H1 (cell line): ENCODE results near the gene NUSAP1. TPM values are rescaled to one million over a fixed set of nuclear protein-coding genes. Genes with fewer than 3 reads are reported as not detected.

Experiments used
- CTCF ChIA-PET: fragments of 300-600 bp; sonication (Branson Sonifier 250); formaldehyde crosslinking; loops from one replicate; lab custom pipeline; 2021; ENCODE audit not compliant: partially characterized antibody; lab: Charles Lee
- POLR2A ChIA-PET: fragments of 300-600 bp; sonication (Branson Sonifier 250); formaldehyde crosslinking; loops from one replicate; lab custom pipeline; 2021; ENCODE audit warnings: inconsistent platforms; ENCODE audit not compliant: partially characterized antibody; lab: Charles Lee
- DNase-seq, 2 experiments: peaks; one replicate each; pipeline versions ENCODE4 v3.0.0 to v3.0.0-alpha.2; 2010 to 2022; ENCODE audit warnings: low spot score in 2 of 2, low read depth in 1 of 2, mixed read lengths in 1 of 2
- FAIRE-seq: peaks from 2 replicates; lab custom pipeline; 2011; peaks lifted over from hg19 to GRCh38; lab: Jason Lieb, UNC
- H2AFZ ChIP-seq: 2 replicates; pipeline ENCODE4 v1.8.1; 2012; ENCODE audit warnings: low read length, inconsistent platforms
- H2AK5ac ChIP-seq: 2 replicates; pipeline ENCODE4 v1.6.1; 2013; ENCODE audit warnings: low read depth, low read length
- H2BK120ac ChIP-seq: replicated peaks from 2 replicates; pipeline ENCODE3; 2013; ENCODE audit warnings: low read depth, low read length, inconsistent platforms
- H2BK12ac ChIP-seq: 2 replicates; pipeline ENCODE4 v1.6.1; 2013; ENCODE audit warnings: low read depth, low read length
- H2BK15ac ChIP-seq: 2 replicates; pipeline ENCODE4 v1.6.1; 2013; ENCODE audit warnings: low read length
- H2BK20ac ChIP-seq: 2 replicates; pipeline ENCODE4 v1.6.1; 2013; ENCODE audit warnings: low read length
- H2BK5ac ChIP-seq: 2 replicates; pipeline ENCODE4 v1.6.1; 2013; ENCODE audit warnings: low read depth, low read length
- H3K14ac ChIP-seq: 2 replicates; pipeline ENCODE4 v1.6.1; 2013; ENCODE audit warnings: inconsistent platforms; ENCODE audit not compliant: insufficient read length
- H3K18ac ChIP-seq: 2 replicates; pipeline ENCODE4 v1.6.1; 2013; ENCODE audit warnings: low read length; ENCODE audit errors: extremely low read depth
- H3K23ac ChIP-seq: 2 replicates; pipeline ENCODE4 v1.6.1; 2013; ENCODE audit warnings: inconsistent platforms; ENCODE audit not compliant: insufficient read length
- H3K23me2 ChIP-seq: 2 replicates; pipeline ENCODE4 v1.6.1; 2013; ENCODE audit warnings: low read depth, low read length
- H3K27ac ChIP-seq: 2 replicates; pipeline ENCODE4 v1.6.1; 2011; ENCODE audit warnings: low read depth, low read length, inconsistent platforms
- H3K27me3 ChIP-seq, 4 experiments: replicated peaks in 1 of 4; 1 replicate in 1 of 4; 2 replicates in 3 of 4; pipeline versions ENCODE4 v1.6.1 to v1.8.1; 2011 to 2013; ENCODE audit warnings: low read length in 3 of 4, mild to moderate bottlenecking in 3 of 4, inconsistent platforms in 2 of 4, mixed read lengths in 2 of 4, moderate library complexity in 1 of 4; ENCODE audit not compliant: control insufficient read depth in 3 of 4, insufficient read depth in 3 of 4; ENCODE audit errors: extremely low read depth in 1 of 4
- H3K36me3 ChIP-seq, 4 experiments: 2 replicates each; pipeline versions ENCODE4 v1.6.1 to v1.8.1; 2011 to 2013; ENCODE audit warnings: mild to moderate bottlenecking in 4 of 4, low read length in 3 of 4, moderate library complexity in 2 of 4, control low read depth in 1 of 4, inconsistent platforms in 1 of 4; ENCODE audit not compliant: insufficient read depth in 4 of 4, control insufficient read depth in 2 of 4
- H3K4ac ChIP-seq: replicated peaks from 2 replicates; pipeline ENCODE3; 2013; ENCODE audit warnings: low read length, low read depth, mixed read lengths, inconsistent platforms; ENCODE audit not compliant: insufficient read length
- H3K4me1 ChIP-seq, 4 experiments: replicated peaks in 1 of 4; 1 replicate in 1 of 4; 2 replicates in 3 of 4; pipeline versions ENCODE4 v1.6.1 to v1.8.1; 2011 to 2013; ENCODE audit warnings: low read length in 3 of 4, inconsistent platforms in 2 of 4, mixed read lengths in 1 of 4; ENCODE audit not compliant: insufficient read depth in 4 of 4, control insufficient read depth in 3 of 4
- H3K4me2 ChIP-seq, 2 experiments: 2 replicates each; pipeline versions ENCODE4 v1.6.1 to v1.8.1; 2011 to 2013; ENCODE audit warnings: low read depth in 2 of 2, low read length in 2 of 2, control low read depth in 1 of 2, inconsistent platforms in 1 of 2, mild to moderate bottlenecking in 1 of 2; ENCODE audit not compliant: insufficient read depth in 1 of 2
- H3K4me3 ChIP-seq, 4 experiments: fragments of 200-600, 300-600 bp in 1 of 4; sonication (generic), shearing (Covaris generic), sonication (Bioruptor Twin) in 1 of 4; 2 replicates each; pipeline versions ENCODE4 v1.5.1 to v1.8.1; 2011 to 2016; ENCODE audit warnings: low read length in 4 of 4, low read depth in 3 of 4, control low read depth in 2 of 4, inconsistent platforms in 2 of 4, mild to moderate bottlenecking in 2 of 4, mixed read lengths in 1 of 4, moderate library complexity in 1 of 4; ENCODE audit not compliant: insufficient read depth in 2 of 4; ENCODE audit errors: extremely low read depth in 1 of 4
- H3K56ac ChIP-seq: replicated peaks from 2 replicates; pipeline ENCODE3; 2013; ENCODE audit warnings: low read depth, mild to moderate bottlenecking, mixed read lengths, low read length, inconsistent platforms; ENCODE audit not compliant: insufficient read length
- H3K79me1 ChIP-seq: 2 replicates; pipeline ENCODE4 v1.6.1; 2013; ENCODE audit warnings: low read depth, low read length, control low read depth
- H3K79me2 ChIP-seq, 2 experiments: 2 replicates each; pipeline versions ENCODE4 v1.6.1 to v1.8.1; 2012 to 2013; ENCODE audit warnings: low read length in 2 of 2, mild to moderate bottlenecking in 2 of 2, inconsistent platforms in 1 of 2; ENCODE audit not compliant: insufficient read depth in 2 of 2, control insufficient read depth in 1 of 2
- H3K9ac ChIP-seq, 4 experiments: replicated peaks in 1 of 4; 1 replicate in 1 of 4; 2 replicates in 3 of 4; pipeline versions ENCODE4 v1.6.1 to v1.8.1; 2011 to 2013; ENCODE audit warnings: low read depth in 3 of 4, low read length in 3 of 4, control low read depth in 2 of 4, mild to moderate bottlenecking in 2 of 4, moderate library complexity in 2 of 4, inconsistent platforms in 1 of 4; ENCODE audit errors: extremely low read depth in 1 of 4
- H3K9me3 ChIP-seq, 2 experiments: 2 replicates each; pipeline versions ENCODE4 v1.6.1 to v1.8.1; 2012 to 2013; ENCODE audit warnings: mild to moderate bottlenecking in 2 of 2, moderate library complexity in 2 of 2, control low read depth in 1 of 2, inconsistent platforms in 1 of 2, low read depth in 1 of 2, low read length in 1 of 2, mixed read lengths in 1 of 2; ENCODE audit not compliant: insufficient read depth in 2 of 2
- H4K20me1 ChIP-seq, 2 experiments: replicated peaks in 1 of 2; 2 replicates each; pipeline versions ENCODE3 to v1.8.1; 2011 to 2013; ENCODE audit warnings: inconsistent platforms in 2 of 2, low read length in 2 of 2, mild to moderate bottlenecking in 1 of 2; ENCODE audit not compliant: insufficient read depth in 2 of 2, control insufficient read depth in 1 of 2
- H4K5ac ChIP-seq: 2 replicates; pipeline ENCODE4 v1.6.1; 2013; ENCODE audit warnings: low read length, low read depth, mixed read lengths, inconsistent platforms; ENCODE audit not compliant: insufficient read length
- H4K8ac ChIP-seq: 2 replicates; pipeline ENCODE4 v1.8.0; 2013; ENCODE audit warnings: mild to moderate bottlenecking, moderate library complexity, low read length, inconsistent platforms; ENCODE audit not compliant: insufficient read depth; ENCODE audit errors: extremely low read depth
- H4K91ac ChIP-seq: replicated peaks from 2 replicates; pipeline ENCODE3; 2013; ENCODE audit warnings: low read length, mixed read lengths, inconsistent platforms; ENCODE audit not compliant: insufficient read length
- ASH2L ChIP-seq: fragments of 200-600, 300-600 bp; sonication (generic); IDR thresholded peaks from one replicate; pipeline ENCODE4 v1.7.1; 2017; ENCODE audit warnings: low read length
- CEBPB ChIP-seq: IDR thresholded peaks from 2 replicates; pipeline ENCODE4 v1.6.1; 2012; ENCODE audit warnings: low read depth, low read length
- CTBP2 ChIP-seq: IDR thresholded peaks from 2 replicates; pipeline ENCODE4 v1.7.0; 2011; ENCODE audit warnings: borderline replicate concordance, mild to moderate bottlenecking, moderate library complexity, mixed read lengths, low read length; ENCODE audit not compliant: insufficient read depth, insufficient read length
- E2F6 ChIP-seq: IDR thresholded peaks from 2 replicates; pipeline ENCODE4 v1.6.1; 2012; ENCODE audit warnings: inconsistent platforms
- EZH2 ChIP-seq: fragments of 200-600 bp; sonication (generic); IDR thresholded peaks from 2 replicates; pipeline ENCODE4 v1.7.1; 2012; ENCODE audit warnings: low read depth, mild to moderate bottlenecking, moderate library complexity, low read length, inconsistent platforms; ENCODE audit not compliant: severe bottlenecking
- KDM1A ChIP-seq: fragments of 200-600, 300-600 bp; sonication (generic); IDR thresholded peaks from 2 replicates; pipeline ENCODE4 v1.7.1; 2016; ENCODE audit warnings: mild to moderate bottlenecking, low read length, borderline replicate concordance
- RXRA ChIP-seq: IDR thresholded peaks from 2 replicates; pipeline ENCODE4 v1.6.1; 2011; ENCODE audit warnings: low read depth, mild to moderate bottlenecking, low read length, moderate library complexity; ENCODE audit not compliant: insufficient read depth
- SAP30 ChIP-seq: fragments of 300-600 bp; sonication (generic); IDR thresholded peaks from 2 replicates; pipeline ENCODE4 v1.7.1; 2012; ENCODE audit warnings: low read length, moderate library complexity, mild to moderate bottlenecking, inconsistent platforms; ENCODE audit not compliant: insufficient read depth, insufficient replicate concordance
- SIRT6 ChIP-seq: IDR thresholded peaks from one replicate; pipeline ENCODE4 v1.7.1; 2012; ENCODE audit warnings: low read length, inconsistent platforms
- SP1 ChIP-seq: IDR thresholded peaks from 2 replicates; pipeline ENCODE4 v1.6.1; 2011; ENCODE audit warnings: low read depth, low read length
- WGBS, 2 experiments: shearing (Covaris generic) in 1 of 2; methylation state at CpG; one replicate each; pipeline versions ENCODE4 v1.1.6 to v1.1.7; 2013 to 2015; ENCODE audit warnings: low lambda C conversion rate in 2 of 2, mixed read lengths in 2 of 2, inconsistent platforms in 1 of 2, low coverage in 1 of 2, missing lambda C conversion rate in 1 of 2; ENCODE audit not compliant: insufficient replicate concordance in 2 of 2, insufficient coverage in 1 of 2, insufficient read length in 1 of 2; ENCODE audit errors: extremely low coverage in 1 of 2, missing lambda C conversion rate in 1 of 2; 5-methylcytosine and 5-hydroxymethylcytosine counted together
- polyA plus RNA-seq, 7 experiments: library from polyadenylated mRNA; depleted of rRNA in 3 of 7; stranded (reverse) in 5 of 7; unstranded in 2 of 7; fragments of >200 nt in 5 of 7; fragments of 200-250 nt in 2 of 7; gene quantifications; 1 replicate in 5 of 7; 2 replicates in 1 of 7; 4 replicates in 1 of 7; pipeline versions ENCODE4 v1.2.1 to v1.2.3, GENCODE V29; 2011 to 2013; ENCODE audit warnings: missing spikeins in 2 of 7, mixed read lengths in 2 of 7
- total RNA-seq: library from RNA; stranded (reverse); fragmentation: NEBNext Ultra II Directional; extraction: Animal tissue kit (Norgen Biotek cat#: 25700); gene quantifications from 2 replicates; pipeline ENCODE4 v1.2.1, GENCODE V29; 2021

NUSAP1 gene
- total and polyA plus RNA-seq, 2 of the 8 experiments (the other 6 are each of a cell fraction or from before 2014, with no cell fraction given): 60.8 to 144 TPM

- peak; percentile 96 to 97 for DNase-seq
- peak overlapping the region; percentile 95 for H3K4ac ChIP-seq
- no peak overlapping the region for H3K23ac ChIP-seq
- H3K9ac ChIP-seq: peak overlapping the region; percentile 93 to 98 (median 96)
- peaks cover 15 to 49% (median 35%) of the 10 kb centered on the region in 4 experiments for H3K36me3 ChIP-seq
- H2AK5ac ChIP-seq: no peak overlapping the region
- H3K4me3 ChIP-seq: peak overlapping the region; percentile 76 to 95 (median 90)
- H4K20me1 ChIP-seq: peaks cover 2 to 8% of the 10 kb centered on the region in 2 experiments
- peaks cover 2% of the 10 kb centered on the region; the same call in 1 of the 2 replicates for H3K79me1 ChIP-seq
- peak overlapping the region; percentile 99 for H4K5ac ChIP-seq
- H3K14ac ChIP-seq: no peak overlapping the region
- no peaks in the 10 kb centered on the region for H3K27me3 ChIP-seq
- peaks cover 11 to 49% of the 10 kb centered on the region in 2 experiments for H3K79me2 ChIP-seq
- peak overlapping the region; percentile 98 for H2BK5ac ChIP-seq
- H4K8ac ChIP-seq: peak overlapping the region; percentile 98; the same call in 1 of the 2 replicates
- peak overlapping the region; percentile 97 for H3K18ac ChIP-seq
- H3K56ac ChIP-seq: peak overlapping the region; percentile 97
- H2BK120ac ChIP-seq: peak overlapping the region; percentile 79
- H2BK15ac ChIP-seq: no peak overlapping the region
- no peak overlapping the region for H2AFZ ChIP-seq
- peaks cover 0 to 5% (median 2%) of the 10 kb centered on the region in 4 experiments; a peak in 3 of 7 replicates for H3K4me1 ChIP-seq
- H4K91ac ChIP-seq: peak overlapping the region; percentile 84
- no peak overlapping the region for H2BK20ac ChIP-seq
- no peaks in the 10 kb centered on the region for H3K9me3 ChIP-seq
- POLR2A ChIA-PET: interaction anchor here (0.8 to 3.4 kb wide), 13 partner anchors 10 to 366 kb away, joined by 3 to 13 read pairs (median 3); partner anchors contain the start of genes CHAC1, CHP1, EXD1 and INO80
- FAIRE-seq: peak; percentile 68
- H2BK12ac ChIP-seq: peak overlapping the region; percentile 75; the same call in 1 of the 2 replicates
- peak overlapping the region; percentile 64 to 88 for H3K4me2 ChIP-seq
- CTCF ChIA-PET: interaction anchor here (0.8 to 1.0 kb wide), 2 partner anchors 47 to 52 kb away, joined by 3 to 4 read pairs; no protein-coding TSS in a partner anchor
- 1% methylated on average over 48 of the region's 61 CpGs; no CpG with 5 or more reads in 1 of the 2 experiments for WGBS, 2 experiments
- peak overlapping the region; percentile 92 for H3K27ac ChIP-seq
- 0 out of 2 replicates have a peak, but pooled peaks cover 3% of the 10 kb centered on the region for H3K23me2 ChIP-seq
- TF ChIP-seq SIRT6: no peak
- TF ChIP-seq EZH2: no peak
- no peak for TF ChIP-seq CEBPB
- no peak for TF ChIP-seq KDM1A
- TF ChIP-seq E2F6: no peak; the same call in 1 of the 2 replicates
- TF ChIP-seq SAP30: no peak
- no peak for TF ChIP-seq RXRA
- peak; percentile 99 for TF ChIP-seq SP1
- TF ChIP-seq ASH2L: no peak
- TF ChIP-seq CTBP2: no peak
These were observed 48.8 kb upstream of the NUSAP1 start for GRCh38 chr15:41283653-41284426.
